HUDEP-2 (cell line): ENCODE measurements around the gene KHK.
A peak's percentile ranks its signal among the peaks of the same experiment; 100 is the strongest.

ENCODE experiments used
- DNase-seq, 76 experiments: peaks; one replicate each; lab custom pipeline; 2025; ENCODE audit not compliant: unreplicated experiment in 76 of 76; lab: John Stamatoyannopoulos, UW

Gene KHK

GRCh38 chr2:27080603-27080936 is 6.0 kb upstream of the KHK start:
- DNase-seq = no peak

GRCh38 chr2:27081984-27082772 is 4.4 kb upstream of the KHK start:
- DNase-seq = peak in 20 of 76 experiments; percentile 12 to 75 (median 34)

- DNase-seq = peak in 1 of 76 experiments; percentile 16
Measured at GRCh38 chr2:27082773-27083409, 3.7 kb upstream of the KHK start.

- DNase-seq = no peak
Measured at GRCh38 chr2:27083410-27084296, 2.9 kb upstream of the KHK start.

- no peak for DNase-seq
Measured at GRCh38 chr2:27084297-27085061, 2.1 kb upstream of the KHK start.

- DNase-seq = no peak
Measured at GRCh38 chr2:27085062-27085672, 1.4 kb upstream of the KHK start.

DNA sequence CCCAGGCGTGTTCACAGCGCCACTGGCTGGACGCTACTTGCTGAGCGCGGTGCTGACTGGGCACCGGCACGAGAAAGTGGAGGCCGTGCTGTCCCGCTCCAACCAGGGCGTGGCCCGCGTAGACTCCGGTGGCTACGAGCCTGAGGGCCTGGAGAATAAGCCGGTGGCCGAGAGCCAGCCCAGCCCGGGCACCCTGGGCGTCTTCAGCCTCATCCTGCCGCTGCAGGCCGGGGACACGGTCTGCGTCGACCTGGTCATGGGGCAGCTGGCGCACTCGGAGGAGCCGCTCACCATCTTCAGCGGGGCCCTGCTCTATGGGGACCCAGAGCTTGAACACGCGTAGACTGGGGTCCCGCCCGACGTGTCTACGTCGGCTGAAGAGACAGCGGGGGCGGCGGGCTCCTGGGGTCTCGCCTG is 891 bp upstream of the KHK start:
- peak in 62 of 76 experiments; percentile 5 to 83 (median 50) for DNase-seq

DNA sequence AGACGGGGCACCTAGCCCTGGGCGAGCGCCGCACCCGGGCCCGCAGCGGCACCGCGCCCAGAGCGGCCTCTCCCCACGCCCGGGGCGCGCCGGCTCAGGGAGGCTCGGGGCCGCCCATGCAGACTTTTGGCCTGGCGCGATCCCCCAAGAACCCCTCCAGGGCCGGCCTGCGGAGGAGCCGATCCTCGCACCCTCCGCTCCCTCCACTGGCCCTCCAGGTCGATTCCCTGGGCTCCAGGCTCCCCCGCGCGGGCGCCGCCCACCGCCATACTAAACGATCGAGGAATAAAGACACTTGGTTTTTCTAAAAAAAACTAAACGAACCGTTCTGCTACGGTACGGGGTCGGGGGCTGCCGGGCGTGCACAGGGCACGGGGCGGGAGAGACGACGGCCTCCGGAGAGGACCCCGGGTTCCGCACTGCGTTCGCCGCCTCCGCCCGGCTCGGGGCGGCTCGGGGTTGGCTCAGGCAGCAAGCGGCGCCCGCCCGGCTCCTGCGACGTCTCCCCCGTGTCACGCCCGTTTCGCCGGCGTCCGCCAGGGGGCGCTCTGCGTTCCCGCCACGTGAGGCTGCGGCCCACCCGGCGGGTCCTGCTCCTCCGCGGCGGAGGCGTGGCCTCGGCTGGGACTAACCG is 365 bp upstream of the KHK start:
- peak in 75 of 76 experiments; percentile 10 to 97 (median 91) for DNase-seq

DNA sequence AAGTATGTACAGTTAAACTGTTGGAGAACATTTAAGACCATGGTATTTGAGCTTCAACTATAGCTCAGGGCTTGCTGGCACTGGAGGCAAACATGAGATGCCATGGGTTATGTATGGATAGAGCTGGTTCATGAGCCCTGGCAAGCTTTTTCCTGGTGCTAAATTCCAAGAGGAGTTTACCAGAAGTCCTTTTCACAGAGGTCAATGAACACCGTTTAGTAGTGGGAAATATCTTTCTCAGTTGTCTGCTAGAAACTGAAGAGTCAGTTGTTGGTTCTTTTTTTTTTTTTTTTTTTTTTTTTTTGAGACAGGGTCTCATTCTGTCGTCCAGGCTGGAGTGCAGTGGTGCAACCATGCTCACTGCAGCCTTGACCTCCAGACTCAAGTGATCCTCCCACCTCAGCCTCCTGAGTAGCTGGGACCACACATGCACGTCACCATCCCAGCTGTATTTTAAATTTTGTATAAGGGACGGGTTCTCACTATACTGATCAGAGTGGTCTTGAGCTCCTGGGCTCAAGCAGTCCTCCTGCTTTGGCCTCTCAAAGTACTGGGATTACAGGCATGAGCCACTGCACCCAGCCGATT is 1.3 kb downstream of the KHK start:
- DNase-seq = no peak

DNA sequence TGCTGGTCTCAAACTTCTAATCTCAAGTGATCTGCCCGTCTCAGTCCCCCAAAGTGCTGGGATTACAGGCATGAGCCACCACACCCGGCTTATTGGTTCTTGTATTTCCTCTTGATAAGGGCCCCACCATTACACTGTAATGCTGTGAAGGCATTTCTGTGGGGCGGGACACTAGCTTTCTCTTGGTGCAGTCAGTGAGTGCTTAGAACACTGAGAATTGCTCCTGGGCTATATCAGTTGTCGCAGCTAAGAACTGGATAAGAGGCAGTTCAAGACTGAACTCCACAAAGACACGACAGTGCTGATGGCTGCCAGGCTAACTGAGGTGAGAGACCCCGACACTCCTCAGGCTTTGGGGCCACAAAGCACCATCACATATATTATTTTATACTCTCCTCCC is 2.1 kb downstream of the KHK start:
- peak in 36 of 76 experiments; percentile 5 to 70 (median 29) for DNase-seq

DNA sequence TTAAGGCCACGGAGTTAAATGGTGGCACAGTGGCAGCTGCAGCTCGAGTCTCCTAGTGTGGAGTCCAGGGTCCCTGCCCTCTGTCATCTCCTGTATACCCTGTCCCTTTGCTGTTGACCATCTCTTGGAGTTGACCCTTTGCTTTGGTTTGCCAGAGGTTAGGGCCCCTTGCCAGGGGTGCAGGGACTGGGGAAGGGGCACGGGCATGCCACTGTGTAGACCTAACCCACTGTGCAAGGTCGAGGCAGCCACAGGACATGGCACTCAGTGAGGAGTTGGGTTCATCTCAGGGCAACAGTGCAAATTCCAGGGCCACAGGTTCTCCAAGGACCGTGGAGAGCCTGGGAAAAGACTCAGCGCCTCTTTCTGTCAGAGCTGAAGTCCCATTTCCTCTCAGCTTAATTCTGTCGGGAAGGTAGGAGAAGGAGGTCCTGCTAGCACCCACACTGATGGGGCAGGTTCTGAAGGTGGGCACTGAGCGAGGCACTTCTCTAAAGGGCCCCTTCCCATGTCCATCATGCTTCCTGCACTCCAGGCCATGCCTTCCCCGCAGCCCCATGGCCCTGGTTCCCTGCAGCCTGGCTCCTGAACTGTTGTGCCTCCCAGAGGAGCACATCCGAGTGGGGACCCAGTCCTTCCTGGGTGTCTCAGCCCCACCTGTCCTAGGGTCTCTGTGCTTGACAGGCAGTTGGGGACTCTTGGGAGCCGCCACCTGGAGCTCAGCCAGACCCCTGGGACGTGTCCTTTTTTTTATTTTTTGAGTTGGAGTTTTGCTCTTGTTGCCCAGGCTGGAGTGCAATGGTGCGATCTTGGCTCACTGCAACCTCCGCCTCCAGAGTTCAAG is 2.8 kb downstream of the KHK start:
- no peak for DNase-seq

- no peak for DNase-seq
Measured at GRCh38 chr2:27091746-27092695, 5.4 kb downstream of the KHK start.

DNA sequence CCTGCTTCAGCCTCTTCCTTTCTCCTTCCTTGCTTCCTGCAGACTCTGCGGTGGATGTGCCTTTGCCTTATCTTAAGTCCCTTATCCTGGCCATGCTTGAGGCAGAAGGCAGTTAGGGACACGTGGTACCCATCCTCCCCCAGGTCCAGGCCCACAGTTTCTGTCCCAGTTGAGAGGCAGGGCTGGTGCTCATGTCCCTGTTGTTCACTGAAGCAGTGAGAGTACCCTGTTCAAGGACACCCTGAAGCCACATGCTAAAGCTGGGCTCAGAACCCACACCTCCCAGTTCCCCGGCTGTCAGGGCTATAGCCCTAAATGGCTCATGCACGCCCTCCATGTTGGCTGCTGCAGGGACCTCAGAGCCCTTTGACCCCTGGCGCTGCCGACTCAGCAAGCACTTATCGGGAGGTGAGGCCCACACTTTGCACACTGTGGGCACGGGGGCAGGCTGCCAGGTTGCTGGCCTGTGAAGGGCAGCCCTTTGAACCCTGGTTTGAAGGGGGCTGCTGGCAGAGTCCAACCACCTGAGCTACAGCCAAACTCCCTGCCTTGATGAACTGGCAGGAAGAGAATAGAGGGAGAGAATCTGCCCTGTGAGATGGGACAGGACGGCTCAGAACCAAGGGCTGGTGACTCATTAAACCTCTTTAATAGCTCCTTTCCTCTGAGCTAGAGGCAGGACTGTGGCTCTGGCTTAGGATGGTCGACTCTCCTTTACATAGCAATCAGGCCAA is 6.3 kb downstream of the KHK start:
- peak in 39 of 76 experiments; percentile 6 to 58 (median 22) for DNase-seq

- no peak for DNase-seq
Measured at GRCh38 chr2:27093430-27094352, 7.1 kb downstream of the KHK start.

- DNase-seq = no peak
Measured at GRCh38 chr2:27094353-27094984, 7.9 kb downstream of the KHK start.
